AG04449 (cell line): Measurements from ENCODE around the gene GCM1.

Experiments
- CTCF ChIA-PET: fragments of 350-600 bp; formaldehyde crosslinking; extraction: SDS; loops from one replicate; lab custom pipeline; 2021; ENCODE audit warnings: antibody characterized with exemption; lab: Yijun Ruan, JAX
- POLR2A ChIA-PET: fragments of 400-600, 350-600 bp; formaldehyde crosslinking; extraction: SDS; loops from one replicate; lab custom pipeline; 2020; ENCODE audit warnings: antibody characterized with exemption, inconsistent platforms; lab: Yijun Ruan, JAX
- DNase-seq: peaks from one replicate; pipeline ENCODE4 v3.0.0-alpha.2; 2010; ENCODE audit warnings: low read depth, low spot score
- H3K4me3 ChIP-seq: 2 replicates; pipeline ENCODE4 v1.5.1; 2011; ENCODE audit warnings: low read depth, mild to moderate bottlenecking, control low read depth, low read length
- TF ChIP-seq, protein P1 (sequence below): IDR thresholded peaks from one replicate; pipeline ENCODE4 v1.5.1; 2011; ENCODE audit warnings: mild to moderate bottlenecking, moderate library complexity, low read length, control low read depth, inconsistent platforms; ENCODE audit not compliant: insufficient read depth; ENCODE audit errors: missing control alignments

GCM1 gene

GRCh38 chr6:53148684-53149083 is at the start of gene GCM1:
Gene GCM1, minus strand, starts transcription at chr6:53148841. Its CDS starts 3,209 bp downstream, at chr6:53145632.
- POLR2A ChIA-PET: no interaction called here
- no peak for DNase-seq
- CTCF ChIA-PET: no interaction called here
- H3K4me3 ChIP-seq: no peak within 1 kb of the TSS
- TF ChIP-seq, protein P1, sequence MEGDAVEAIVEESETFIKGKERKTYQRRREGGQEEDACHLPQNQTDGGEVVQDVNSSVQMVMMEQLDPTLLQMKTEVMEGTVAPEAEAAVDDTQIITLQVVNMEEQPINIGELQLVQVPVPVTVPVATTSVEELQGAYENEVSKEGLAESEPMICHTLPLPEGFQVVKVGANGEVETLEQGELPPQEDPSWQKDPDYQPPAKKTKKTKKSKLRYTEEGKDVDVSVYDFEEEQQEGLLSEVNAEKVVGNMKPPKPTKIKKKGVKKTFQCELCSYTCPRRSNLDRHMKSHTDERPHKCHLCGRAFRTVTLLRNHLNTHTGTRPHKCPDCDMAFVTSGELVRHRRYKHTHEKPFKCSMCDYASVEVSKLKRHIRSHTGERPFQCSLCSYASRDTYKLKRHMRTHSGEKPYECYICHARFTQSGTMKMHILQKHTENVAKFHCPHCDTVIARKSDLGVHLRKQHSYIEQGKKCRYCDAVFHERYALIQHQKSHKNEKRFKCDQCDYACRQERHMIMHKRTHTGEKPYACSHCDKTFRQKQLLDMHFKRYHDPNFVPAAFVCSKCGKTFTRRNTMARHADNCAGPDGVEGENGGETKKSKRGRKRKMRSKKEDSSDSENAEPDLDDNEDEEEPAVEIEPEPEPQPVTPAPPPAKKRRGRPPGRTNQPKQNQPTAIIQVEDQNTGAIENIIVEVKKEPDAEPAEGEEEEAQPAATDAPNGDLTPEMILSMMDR: no peak

DNA sequence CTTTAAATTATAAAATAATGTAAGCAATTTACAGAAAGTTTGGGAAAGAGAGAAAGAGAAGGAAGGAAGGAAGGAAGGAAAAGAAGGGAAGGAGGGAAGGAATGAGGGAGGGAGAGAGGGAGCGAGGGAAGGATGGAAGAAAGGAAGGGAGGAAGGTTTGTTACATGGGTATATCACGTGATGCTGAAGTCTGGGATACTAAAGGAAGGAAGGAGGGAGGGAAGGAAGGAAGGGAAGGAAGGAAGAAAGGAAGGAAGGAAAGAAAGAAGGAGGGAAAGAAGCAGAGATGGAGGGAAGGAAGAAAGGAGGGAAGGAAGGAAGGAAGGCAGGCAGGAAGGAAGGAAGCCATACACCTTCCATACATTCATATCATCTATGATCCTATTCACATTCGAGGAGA is 48.9 kb upstream of the GCM1 start:
- DNase-seq: no peak
- CTCF ChIA-PET: no interaction called here
- POLR2A ChIA-PET: no interaction called here
- no peak overlapping the region for H3K4me3 ChIP-seq
- TF ChIP-seq, protein P1: no peak

DNA sequence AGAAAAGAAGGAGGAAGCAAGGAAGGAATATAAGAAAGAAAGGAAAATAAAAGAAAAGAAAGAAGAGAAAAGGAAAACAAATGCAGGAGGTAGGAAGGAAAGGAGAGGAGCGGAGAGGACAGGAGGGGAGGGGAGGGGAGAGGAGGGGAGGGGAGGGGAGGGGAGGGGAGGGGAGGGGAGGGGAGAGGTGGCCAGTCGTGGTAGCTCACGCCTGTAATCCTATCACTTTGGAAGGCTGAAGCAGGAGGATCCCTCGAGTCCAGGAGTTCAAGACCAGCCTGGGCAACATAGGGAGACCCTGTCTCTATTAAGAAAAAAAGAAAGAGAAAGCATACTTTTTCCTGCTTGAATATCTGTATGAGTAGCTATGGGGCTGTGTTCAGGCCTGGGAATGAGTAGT is 46.4 kb upstream of the GCM1 start:
- POLR2A ChIA-PET: no interaction called here
- DNase-seq: no peak
- CTCF ChIA-PET: no interaction called here

DNA sequence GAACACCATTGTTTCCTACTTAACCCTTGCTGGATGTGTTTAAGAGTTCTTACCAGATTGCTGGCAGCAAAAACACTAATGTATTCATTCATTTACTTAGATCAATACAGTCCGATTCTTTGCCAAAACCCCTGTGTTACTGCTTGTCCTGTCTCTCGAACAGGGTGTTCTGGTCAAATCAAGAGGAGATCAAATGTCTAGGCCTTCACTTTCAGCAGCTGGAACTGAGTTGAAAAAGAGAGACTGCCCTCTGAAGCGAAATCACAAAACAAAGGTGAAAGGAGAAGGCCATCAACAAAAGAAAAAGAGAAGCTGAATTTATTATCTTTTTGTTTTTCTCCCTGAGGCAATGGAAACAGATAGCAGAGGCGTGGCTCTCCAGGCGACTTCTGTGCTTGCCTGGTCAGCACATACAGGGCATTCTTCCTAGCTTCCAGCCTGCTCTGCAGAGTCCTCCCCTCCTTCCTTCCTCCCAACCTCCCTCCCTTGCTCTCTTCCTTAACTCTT is 44.1 kb upstream of the GCM1 start:
- ChIA-PET CTCF (interaction anchor here (1.0 to 1.5 kb wide), 3 partner anchors 20 to 218 kb away, joined by 3 to 4 read pairs (median 3); no protein-coding TSS in a partner anchor), POLR2A (no interaction called here)
- TF ChIP-seq, protein P1: no peak
- DNase-seq: no peak
- no peak overlapping the region for H3K4me3 ChIP-seq

More for the DNA sequence above, 46.4 kb upstream of the GCM1 start:
- no peak overlapping the region for H3K4me3 ChIP-seq
- TF ChIP-seq, protein P1: no peak

DNA sequence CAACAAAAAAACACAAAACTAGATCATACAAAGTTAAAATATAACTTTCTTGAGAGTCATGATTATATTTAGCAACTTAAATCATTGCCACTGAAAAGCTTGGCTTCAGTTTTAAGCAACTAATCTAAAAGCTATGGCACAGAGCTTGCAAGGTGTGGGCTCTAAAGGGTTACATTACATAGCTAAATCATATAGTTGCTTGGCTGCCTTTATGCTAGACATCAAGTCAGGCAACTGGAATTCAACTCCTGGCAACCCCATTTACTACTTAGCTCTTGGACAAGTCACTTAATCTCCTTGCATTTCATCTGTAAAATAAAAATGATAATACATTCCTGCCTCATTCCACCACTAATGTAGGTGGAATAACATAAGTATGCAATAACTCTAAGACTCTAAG is 40.9 kb upstream of the GCM1 start:
- POLR2A ChIA-PET: interaction anchor here (0.6 to 0.9 kb wide), 3 partner anchors 11 to 1443 kb away, joined by 3 to 4 read pairs (median 3); no protein-coding TSS in a partner anchor
- TF ChIP-seq, protein P1: no peak
- CTCF ChIA-PET: interaction anchor here (1.0 to 2.2 kb wide), 2 partner anchors 17 to 295 kb away, joined by 4 to 7 read pairs; no protein-coding TSS in a partner anchor
- peak; percentile 82 for DNase-seq
- no peak overlapping the region for H3K4me3 ChIP-seq

- no peak overlapping the region for H3K4me3 ChIP-seq
- no peak for DNase-seq
- POLR2A ChIA-PET: no interaction called here
- TF ChIP-seq, protein P1: no peak
- CTCF ChIA-PET: interaction anchor here (2.2 kb wide), 1 partner anchor 16 kb away, joined by 7 read pairs; no protein-coding TSS in a partner anchor
Observed at GRCh38 chr6:53188833-53189232, 40.2 kb upstream of the GCM1 start.
